ENCODE data around the gene MPST.

Gene MPST

DNA sequence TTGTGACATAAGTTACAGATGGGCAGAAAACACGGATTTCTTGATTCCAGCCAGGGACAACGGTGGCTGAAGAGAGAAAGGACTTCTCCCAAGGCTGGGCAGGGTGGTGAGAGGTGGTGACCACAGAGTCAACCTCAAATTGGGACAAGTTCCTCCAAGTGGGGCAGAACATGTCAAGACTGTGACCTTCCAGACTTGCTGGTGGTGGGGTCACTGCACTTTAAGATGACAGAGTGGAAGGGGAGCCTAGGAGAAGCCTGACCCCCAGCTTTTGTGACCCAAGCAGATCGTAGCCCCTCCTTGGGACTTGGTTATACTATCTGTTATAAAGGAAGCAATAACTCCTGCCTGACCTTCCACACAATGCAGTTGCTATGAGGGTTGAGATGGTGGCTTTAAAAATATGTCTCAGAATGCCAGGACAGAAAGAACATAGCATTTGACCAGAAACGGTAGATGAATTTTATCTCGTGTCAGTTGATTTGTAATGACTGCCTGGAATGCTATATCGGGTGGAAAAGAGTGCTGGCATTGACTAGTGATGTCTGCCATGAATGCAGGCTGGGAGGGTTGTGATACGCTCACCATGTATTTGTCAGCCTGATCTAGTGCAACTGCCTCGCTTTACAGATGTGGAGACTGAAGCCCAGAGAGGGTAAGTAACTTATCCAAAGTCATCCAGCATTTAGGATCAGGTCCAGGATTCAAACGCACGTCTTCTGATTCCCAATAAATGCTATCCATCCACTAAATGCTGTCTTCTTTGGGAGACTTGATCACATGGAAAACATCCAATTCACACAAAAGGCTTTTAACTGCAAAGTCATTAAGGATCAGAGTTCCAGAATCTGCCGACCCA lies 18.6 kb upstream of the MPST start:
- no peak for DNase-seq (ENCODE audit: low spot score)

GRCh38 chr22:37001826-37002225 lies 17.7 kb upstream of the MPST start:
- DNase-seq (ENCODE audit: low spot score) = no peak

GRCh38 chr22:37002633-37003032 lies 16.9 kb upstream of the MPST start:
- DNase-seq (ENCODE audit: low spot score) = no peak

DNA sequence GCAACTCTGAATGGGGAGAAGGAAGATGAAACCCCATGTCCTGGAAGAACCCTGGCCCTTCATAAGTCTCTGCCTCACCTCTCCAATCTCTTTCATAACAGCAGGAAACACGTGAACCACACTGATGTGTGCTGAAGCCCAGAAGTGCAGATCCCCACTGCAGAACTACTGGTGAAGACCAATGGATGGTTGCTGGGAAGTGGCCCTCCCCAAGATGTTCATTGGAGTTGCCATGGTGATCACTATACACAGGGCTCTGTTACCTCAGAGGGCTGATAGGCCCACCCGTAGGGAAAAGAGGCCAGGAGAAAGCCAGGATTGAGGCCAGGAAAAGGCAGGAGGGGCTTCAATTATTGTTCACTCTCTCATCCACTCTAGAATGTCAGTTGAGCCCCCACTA lies 11.9 kb upstream of the MPST start:
- DNase-seq (ENCODE audit: low spot score) = no peak

DNA sequence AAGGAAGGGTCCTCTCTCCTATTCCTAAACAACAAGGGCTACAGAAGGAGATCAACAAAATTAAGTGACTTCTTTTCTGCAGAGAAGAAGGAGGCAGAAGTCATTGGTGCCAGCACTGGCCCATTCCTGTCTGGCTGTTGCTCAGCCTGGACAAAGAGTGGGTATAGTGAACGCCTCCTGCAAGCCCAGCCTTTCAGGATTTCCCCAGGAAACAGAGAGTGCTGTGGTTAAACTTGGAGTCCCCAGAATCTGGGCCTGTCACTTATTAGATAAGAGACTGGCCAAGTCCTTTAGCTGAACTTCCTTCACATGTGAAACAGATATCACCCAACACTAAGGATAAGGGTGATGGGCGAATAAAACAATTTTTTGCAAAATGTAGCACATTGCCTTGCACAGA lies 11.2 kb upstream of the MPST start:
- DNase-seq (ENCODE audit: low spot score) = no peak

DNA sequence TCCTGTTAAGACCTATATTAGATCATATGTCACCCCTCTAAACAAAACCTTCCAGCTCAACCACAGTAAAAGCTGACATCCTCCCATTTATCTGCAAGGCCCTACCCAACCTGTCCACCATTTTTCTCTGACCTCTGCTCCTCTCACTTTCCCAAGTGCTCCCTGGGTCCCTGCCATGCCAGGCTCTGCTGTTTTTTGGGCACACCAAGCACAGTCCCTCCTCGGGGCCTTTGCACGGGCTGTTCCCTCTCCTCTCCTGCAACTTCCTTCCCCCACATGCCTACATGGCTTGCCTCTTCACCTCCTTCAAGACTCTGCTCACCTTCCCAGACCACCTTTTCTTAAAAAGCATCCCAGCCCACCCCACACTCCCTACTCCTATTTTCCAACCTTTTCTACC lies 10.1 kb upstream of the MPST start:
- no peak for DNase-seq (ENCODE audit: low spot score)

DNA sequence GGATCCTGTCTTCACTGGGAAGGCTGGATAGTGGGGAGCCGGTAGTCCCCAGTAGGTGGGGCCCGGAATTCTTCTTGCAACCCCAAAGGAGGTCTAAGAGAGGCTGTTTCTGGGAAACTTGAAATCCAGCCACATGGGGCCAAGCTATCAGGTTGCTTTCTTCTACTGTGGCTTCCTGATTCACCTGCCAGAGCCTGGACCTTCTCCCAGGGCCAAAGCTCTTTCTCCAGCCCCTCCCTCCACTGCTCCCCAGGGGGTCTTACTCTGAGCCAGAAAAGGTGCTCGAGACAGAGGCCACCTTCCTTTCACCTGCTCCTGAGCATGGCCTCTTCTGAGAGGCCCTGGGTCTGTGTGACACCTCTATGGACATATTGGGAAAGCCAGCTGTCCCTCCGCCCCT lies 9.4 kb upstream of the MPST start:
- DNase-seq (ENCODE audit: low spot score) = no peak

DNA sequence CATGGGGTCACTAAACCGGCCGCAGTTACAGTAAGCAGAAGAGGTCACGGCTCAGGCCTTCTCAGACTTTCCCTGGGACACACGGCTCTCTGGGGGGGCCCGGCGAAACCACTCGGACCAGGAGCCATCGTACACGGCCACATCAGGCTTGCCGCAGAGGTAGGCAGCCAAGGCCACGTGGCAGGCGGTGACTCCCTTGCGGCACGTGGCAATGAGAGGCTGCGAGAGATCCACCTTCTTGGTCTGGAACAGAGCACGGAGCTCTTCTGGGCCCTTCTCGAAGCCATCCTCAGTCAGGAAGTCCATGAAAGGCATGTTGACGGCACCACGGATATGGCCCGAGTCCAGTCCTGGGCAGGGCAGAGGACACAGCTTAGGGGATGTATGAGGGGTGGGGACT lies 8.6 kb upstream of the MPST start:
- DNase-seq (ENCODE audit: low spot score) = no peak

- no peak for DNase-seq (ENCODE audit: low spot score)
Measured at GRCh38 chr22:37011472-37011871, 8.1 kb upstream of the MPST start.

DNA sequence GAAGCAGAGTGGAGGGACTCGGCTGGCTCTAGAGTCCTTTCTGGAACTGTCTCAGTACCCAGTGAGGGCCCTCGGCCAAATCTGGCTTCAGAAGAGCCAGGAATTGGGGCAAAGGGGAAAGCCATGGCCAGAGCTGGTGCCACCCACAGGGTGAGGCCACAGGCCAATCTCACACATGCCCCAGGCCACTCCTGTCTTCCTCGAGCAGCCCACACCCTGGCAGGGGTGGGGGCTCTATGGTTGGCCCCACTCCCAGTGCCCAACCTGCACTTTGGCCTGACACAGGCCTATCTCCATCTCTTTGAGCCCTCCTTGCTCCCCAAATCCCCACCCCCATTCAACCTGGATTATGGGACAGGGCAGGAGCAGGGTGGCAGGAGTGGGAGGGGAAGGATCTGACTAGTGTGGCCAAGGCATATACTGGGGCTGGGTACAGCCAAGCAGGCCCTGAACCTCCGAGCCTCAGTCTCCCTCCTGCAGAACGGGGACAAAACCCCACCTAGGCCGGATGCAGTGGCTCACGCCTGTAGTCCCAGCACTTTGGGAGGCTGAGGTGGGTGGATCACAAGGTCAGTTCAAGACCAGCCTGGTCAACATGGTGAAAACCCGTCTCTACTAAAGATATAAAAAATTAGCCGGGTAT lies 7.2 kb upstream of the MPST start:
- no peak for DNase-seq (ENCODE audit: low spot score)

GRCh38 chr22:37012956-37013355 lies 6.6 kb upstream of the MPST start:
- no peak for DNase-seq (ENCODE audit: low spot score)

DNA sequence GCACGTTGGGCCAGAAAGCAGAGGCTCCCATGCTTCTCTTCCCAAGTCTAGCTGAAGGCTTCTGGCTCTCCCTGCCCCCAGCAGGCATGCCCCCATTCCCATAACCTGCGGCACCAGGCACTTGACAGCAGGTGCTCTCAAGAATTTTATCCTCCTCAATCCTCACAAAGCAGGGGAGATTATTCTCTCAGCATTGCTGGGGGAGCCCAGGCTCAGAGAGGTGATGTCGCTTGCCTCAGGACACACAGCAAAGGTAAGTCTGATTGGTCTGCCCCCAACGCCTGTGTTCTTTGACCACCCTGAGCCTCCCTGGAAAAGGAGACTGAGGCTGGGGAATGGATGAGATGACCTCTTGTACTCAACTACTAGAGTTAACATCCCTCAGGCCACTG lies 5.1 kb upstream of the MPST start:
- no peak for DNase-seq (ENCODE audit: low spot score)

DNA sequence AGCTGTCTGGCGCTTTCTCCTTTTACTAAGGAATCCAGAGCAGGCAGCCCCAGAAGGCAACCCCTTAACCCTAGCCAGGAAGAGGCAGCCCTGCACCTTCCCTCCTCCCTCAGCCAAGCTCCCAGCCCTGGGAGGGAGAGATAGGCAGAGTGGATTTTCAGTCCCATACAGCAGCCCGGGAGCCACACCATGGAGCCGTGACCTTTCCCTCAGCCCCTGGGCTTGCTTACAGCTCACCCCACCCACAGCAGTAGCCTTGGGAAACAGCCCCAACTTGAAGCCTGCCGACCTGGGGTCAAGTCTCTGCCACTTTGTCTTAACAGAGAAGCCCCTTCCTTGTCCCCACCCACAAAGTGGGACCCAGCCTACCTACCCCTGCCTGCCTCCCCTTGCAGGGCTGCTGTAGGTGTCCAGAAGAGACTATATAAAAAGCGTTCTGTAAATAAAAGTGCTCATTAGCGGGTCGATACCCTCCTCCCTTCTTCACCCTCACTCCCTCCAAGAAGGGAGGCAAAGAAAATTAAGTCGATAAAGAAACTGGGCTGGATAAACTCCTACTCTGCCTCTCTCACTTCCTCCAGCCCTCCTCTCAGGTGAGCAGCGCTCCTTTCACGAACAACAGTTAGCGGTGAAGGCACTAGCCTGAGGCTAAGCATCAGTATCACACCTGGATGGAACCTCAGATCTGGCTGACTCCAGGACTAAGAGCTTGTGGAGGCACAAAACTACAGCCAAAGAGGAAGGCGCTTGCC lies 4.5 kb upstream of the MPST start:
- no peak for DNase-seq (ENCODE audit: low spot score)

GRCh38 chr22:37015587-37015878 lies 4.0 kb upstream of the MPST start:
- DNase-seq (ENCODE audit: low spot score) = no peak

- DNase-seq (ENCODE audit: low spot score) = no peak
Measured at GRCh38 chr22:37016134-37016910, 3.2 kb upstream of the MPST start.

DNA sequence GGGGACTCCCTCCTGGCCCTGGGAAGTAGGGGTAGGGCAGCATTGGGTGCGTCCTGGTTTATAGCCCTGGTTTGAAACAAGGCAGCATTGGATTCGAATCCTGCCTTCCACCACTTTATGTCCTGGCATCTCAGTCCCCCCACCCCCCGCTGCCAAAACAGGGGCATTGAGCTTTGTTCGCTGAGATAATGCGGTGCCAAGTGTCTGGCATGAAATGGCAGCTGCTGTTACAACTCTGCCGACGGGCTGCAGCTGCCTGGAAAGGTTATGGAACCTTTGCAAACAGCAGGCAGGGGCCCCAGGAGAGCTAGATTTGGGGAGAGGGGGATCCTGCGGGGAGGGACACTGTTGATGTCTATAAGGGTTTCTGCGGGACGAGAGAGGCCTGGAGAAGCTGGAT lies 2.2 kb upstream of the MPST start:
- no peak for DNase-seq (ENCODE audit: low spot score)

GRCh38 chr22:37018086-37018814 lies 1.3 kb upstream of the MPST start:
- DNase-seq (ENCODE audit: low spot score) = no peak

- DNase-seq (ENCODE audit: low spot score) = no peak
Measured at GRCh38 chr22:37018815-37019308, 680 bp upstream of the MPST start.

DNA sequence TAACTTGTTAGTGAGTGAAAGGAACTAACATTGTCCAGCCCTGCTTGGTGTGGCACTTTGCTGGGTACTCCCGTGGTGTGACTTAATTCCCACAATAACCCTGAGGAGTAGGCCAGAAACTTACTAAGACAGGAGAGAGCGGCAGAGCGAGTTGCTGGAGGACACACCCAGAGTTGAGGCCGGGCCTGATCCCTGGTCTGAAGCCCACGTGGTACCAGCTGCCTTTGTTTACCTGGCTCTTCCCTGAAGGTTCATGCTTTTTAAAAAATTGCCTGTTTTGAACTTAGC lies 594 bp downstream of the MPST start:
- DNase-seq (ENCODE audit: low spot score) = no peak

GRCh38 chr22:37021041-37021440 lies 1.5 kb downstream of the MPST start:
- no peak for DNase-seq (ENCODE audit: low spot score)

- DNase-seq (ENCODE audit: low spot score) = peak; percentile 78
Measured at GRCh38 chr22:37021710-37022482, 2.4 kb downstream of the MPST start.
